Spleen (tissue), 11 donors: ENCODE results near the gene COL1A1. TPM values are rescaled to one million over a fixed set of nuclear protein-coding genes. Genes with fewer than 3 reads are reported as not detected.

ENCODE experiments used
- DNase-seq: peaks from one replicate; pipeline ENCODE4 v3.0.0-alpha.2; 2020
- H3K27ac ChIP-seq, 8 donors: fragments of 200-600 bp; sonication (generic) in 7 of 8; 1 replicate in 4 of 8; 2 replicates in 4 of 8; pipeline versions ENCODE4 v1.5.0 to v1.8.0; 2016 to 2021; ENCODE audit warnings: inconsistent platforms in 4 of 8, mild to moderate bottlenecking in 4 of 8, moderate library complexity in 1 of 8
- H3K27me3 ChIP-seq, 7 donors: fragments of 200-600 bp; sonication (generic) in 6 of 7; replicated peaks in 1 of 7; 1 replicate in 4 of 7; 2 replicates in 3 of 7; pipeline versions ENCODE4 v1.5.0 to v1.8.0; 2016 to 2021; ENCODE audit warnings: inconsistent platforms in 3 of 7, mild to moderate bottlenecking in 1 of 7
- H3K36me3 ChIP-seq, 6 donors: fragments of 200-600 bp; sonication (generic) in 5 of 6; 1 replicate in 4 of 6; 2 replicates in 2 of 6; pipeline versions ENCODE4 v1.5.0 to v1.8.0; 2016 to 2021; ENCODE audit warnings: inconsistent platforms in 2 of 6
- H3K4me1 ChIP-seq, 6 donors: fragments of 200-600 bp; sonication (generic) in 5 of 6; 1 replicate in 3 of 6; 2 replicates in 3 of 6; pipeline versions ENCODE4 v1.5.0 to v1.8.0; 2016 to 2021; ENCODE audit warnings: inconsistent platforms in 3 of 6
- H3K4me3 ChIP-seq, 8 donors: fragments of 200-600 bp; sonication (generic) in 7 of 8; 1 replicate in 4 of 8; 2 replicates in 4 of 8; pipeline versions ENCODE4 v1.5.0 to v1.8.0; 2016 to 2021; ENCODE audit warnings: inconsistent platforms in 4 of 8, mild to moderate bottlenecking in 4 of 8, moderate library complexity in 2 of 8
- H3K9me3 ChIP-seq, 8 donors: fragments of 200-600 bp; sonication (generic) in 7 of 8; 1 replicate in 4 of 8; 2 replicates in 4 of 8; pipeline versions ENCODE4 v1.5.0 to v1.8.0; 2016 to 2021; ENCODE audit warnings: inconsistent platforms in 4 of 8
- CTCF ChIP-seq, 11 experiments: fragments of 200-600 bp in 7 of 11; fragments of 450-650 bp in 4 of 11; sonication (generic) in 4 of 11; IDR thresholded peaks in 8 of 11; conservative IDR thresholded peaks in 3 of 11; 1 replicate in 7 of 11; 2 replicates in 4 of 11; pipeline versions ENCODE4 v1.4.0 to v1.8.0; 2016 to 2021; ENCODE audit warnings: antibody characterized with exemption in 11 of 11, inconsistent platforms in 4 of 11, mild to moderate bottlenecking in 1 of 11
- POLR2A ChIP-seq, 3 donors: fragments of 450-650 bp; IDR thresholded peaks; one replicate each; pipeline ENCODE4 v1.5.1; 2017; ENCODE audit warnings: antibody characterized with exemption in 3 of 3, mild to moderate bottlenecking in 1 of 3
- POLR2AphosphoS5 ChIP-seq, 3 donors: sonication (generic); formaldehyde crosslinking; IDR thresholded peaks; one replicate each; pipeline ENCODE4 v1.5.1; 2017; ENCODE audit warnings: antibody characterized with exemption in 3 of 3
- WGBS, 5 donors: extraction: QIAGEN DNeasy Blood & Tissue Kit in 3 of 5; methylation state at CpG; one replicate each; pipeline versions ENCODE4 v1.1.5 to v1.1.7; 2013 to 2018; 5-methylcytosine and 5-hydroxymethylcytosine counted together
- intact Hi-C: fragments of 100-400 bp; cut with DNase I; formaldehyde crosslinking; loops from one replicate; pipeline ENCODE4 v1.15.0; 2023; ENCODE audit warnings: low total_unique reads
- polyA plus RNA-seq, 3 donors: library from polyadenylated mRNA; stranded (reverse); fragments of 200-250 nt; gene quantifications; one replicate each; pipeline ENCODE4 v1.2.1, GENCODE V29; 2013
- total RNA-seq, 7 donors: library from RNA; depleted of rRNA in 3 of 7; stranded (reverse); fragments of >200 nt in 3 of 7; fragmentation: NEBNext Ultra II Directional in 4 of 7; extraction: Animal tissue kit (Norgen Biotek cat#: 25700) in 4 of 7; gene quantifications; one replicate each; pipeline versions ENCODE4 v1.1.0 to v1.2.1, GENCODE V29; 2016 to 2021
- donor health status: healthy with polysubstance abuse.
- donor health status: DM: no; HTN: no; CAD: no; lungs with moderate emphysema.
- donor health status: DM: no; HTN: no; CAD: no.
- donor health status: Bipolar disorder and iron deficiency.
- donor health status: healthy.
- donor health status: DM: no; HTN: no; CAD: no.
- donor health status: DM: yes; HTN: yes; CAD: no.

Gene COL1A1
- total and polyA plus RNA-seq, 10 donors = 7.1 to 458 (median 46.9) TPM

GRCh38 chr17:50161911-50162288 is 39.5 kb downstream of the COL1A1 start:
- Histone ChIP-seq H3K36me3 (no peaks in the 10 kb centered on the region), H3K9me3 (no peaks in the 10 kb centered on the region), H3K4me1 (peaks cover 4 to 52% (median 33%) of the 10 kb centered on the region in 6 donors), H3K4me3 (peak overlapping the region in 4 of 8 donors; percentile 52 to 70 (median 56)), H3K27me3 (peaks cover 0 to 3% (median 0%) of the 10 kb centered on the region in 7 donors), H3K27ac (peak overlapping the region in 3 of 8 donors; percentile 64 to 71 (median 68))
- no peak for TF ChIP-seq CTCF (IDR thresholded peaks at IDR 0.05 in 8 of 11, conservative IDR thresholded peaks at IDR 0.05 in 3 of 11)
- peak; percentile 85 for DNase-seq
- intact Hi-C loops = no loop called here
- 62 to 76% (median 67%) methylated on average over 16 of the region's 16 CpGs for WGBS, 5 donors

- intact Hi-C loops = no loop called here
Observed at GRCh38 chr17:50161023-50161910, 40.2 kb downstream of the COL1A1 start.

GRCh38 chr17:50157891-50158290 is 43.5 kb downstream of the COL1A1 start:
- no peak for DNase-seq
- TF ChIP-seq POLR2AphosphoS5 (IDR thresholded peaks at IDR 0.05) = no peak
- H3K4me3 ChIP-seq = no peak overlapping the region
- intact Hi-C loops = no loop called here
- 52 to 65% (median 59%) methylated on average over 4 of the region's 4 CpGs for WGBS, 5 donors
- no peaks in the 10 kb centered on the region for H3K9me3 ChIP-seq
- H3K27me3 ChIP-seq = peaks cover 0 to 3% (median 0%) of the 10 kb centered on the region in 7 donors
- H3K27ac ChIP-seq = peak overlapping the region in 2 of 8 donors; percentile 0 to 41
- peaks cover 28 to 66% (median 44%) of the 10 kb centered on the region in 6 donors for H3K4me1 ChIP-seq
- H3K36me3 ChIP-seq = no peaks in the 10 kb centered on the region

More at GRCh38 chr17:50161023-50161910, 40.2 kb downstream of the COL1A1 start:
- Histone ChIP-seq H3K27me3 (peaks cover 0 to 3% (median 0%) of the 10 kb centered on the region in 7 donors), H3K36me3 (no peaks in the 10 kb centered on the region), H3K9me3 (no peaks in the 10 kb centered on the region), H3K27ac (peak overlapping the region in 7 of 8 donors; percentile 38 to 71 (median 64)), H3K4me3 (peak overlapping the region; percentile 37 to 70 (median 54)), H3K4me1 (peaks cover 4 to 52% (median 33%) of the 10 kb centered on the region in 6 donors)
- TF ChIP-seq POLR2AphosphoS5 (IDR thresholded peaks at IDR 0.05) (peak; percentile 90 to 93 (median 91)), CTCF (IDR thresholded peaks at IDR 0.05 in 8 of 11, conservative IDR thresholded peaks at IDR 0.05 in 3 of 11) (peak; percentile 95 to 99 (median 97)), POLR2A (IDR thresholded peaks at IDR 0.05) (no peak)
- peak; percentile 99 for DNase-seq
- 0 to 2% (median 1%) methylated on average over 50 to 53 of the region's 53 CpGs for WGBS, 5 donors

- 65 to 75% (median 69%) methylated on average over 8 of the region's 8 CpGs for WGBS, 5 donors
- H3K9me3 ChIP-seq = no peaks in the 10 kb centered on the region
- H3K4me1 ChIP-seq = peaks cover 32 to 61% (median 40%) of the 10 kb centered on the region in 6 donors
- H3K27me3 ChIP-seq = no peaks in the 10 kb centered on the region
- no peaks in the 10 kb centered on the region for H3K36me3 ChIP-seq
- H3K4me3 ChIP-seq = no peak overlapping the region
- intact Hi-C loops = no loop called here
- peak overlapping the region in 7 of 8 donors; percentile 68 to 99 (median 97) for H3K27ac ChIP-seq
- no peak for TF ChIP-seq POLR2A (IDR thresholded peaks at IDR 0.05)
- no peak for TF ChIP-seq CTCF (IDR thresholded peaks at IDR 0.05 in 8 of 11, conservative IDR thresholded peaks at IDR 0.05 in 3 of 11)
- TF ChIP-seq POLR2AphosphoS5 (IDR thresholded peaks at IDR 0.05) = no peak
- peak; percentile 65 for DNase-seq
Observed at GRCh38 chr17:50155115-50155819, 46.2 kb downstream of the COL1A1 start.
